ENCODE data around the gene ANKFY1.
"Not testable (repeated sequence)": the region's sequence is repeated elsewhere in the genome, so short reads cannot be mapped to it uniquely, and the experiment has no call there.

The ANKFY1 gene

DNA sequence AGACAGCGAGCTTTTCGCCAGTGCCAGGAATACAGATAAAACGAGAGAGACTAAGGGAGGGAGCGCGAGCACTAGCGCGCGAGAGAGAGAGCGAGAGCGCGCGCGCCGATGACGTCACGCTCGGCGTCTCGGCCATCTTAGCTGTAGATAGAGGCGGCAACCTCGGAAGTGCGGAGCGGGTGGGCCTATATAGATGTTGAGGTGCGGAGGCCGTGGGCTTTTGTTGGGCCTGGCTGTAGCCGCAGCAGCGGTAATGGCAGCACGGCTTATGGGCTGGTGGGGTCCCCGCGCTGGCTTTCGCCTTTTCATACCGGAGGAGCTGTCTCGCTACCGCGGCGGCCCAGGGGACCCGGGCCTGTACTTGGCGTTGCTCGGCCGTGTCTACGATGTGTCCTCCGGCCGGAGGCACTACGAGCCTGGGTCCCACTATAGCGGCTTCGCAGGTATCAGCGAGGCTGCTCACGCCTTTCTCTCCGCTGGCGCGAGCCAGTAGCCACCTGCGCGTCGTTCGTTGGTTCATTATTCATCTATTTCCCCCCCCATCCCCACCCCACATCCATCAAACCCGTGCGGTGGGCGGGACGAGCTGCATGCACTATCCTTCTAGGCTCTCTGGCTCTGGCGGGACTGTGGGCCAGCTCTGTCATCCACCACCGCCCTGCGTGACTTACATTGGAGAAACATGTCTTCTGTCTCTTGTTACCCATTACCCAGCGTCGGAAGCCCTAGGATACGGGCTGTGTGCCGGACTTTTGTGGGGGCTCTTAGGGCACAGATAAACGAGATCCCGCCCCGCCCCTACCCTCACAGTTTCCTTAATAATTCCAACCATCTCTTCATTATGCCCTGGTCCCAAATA is 120.0 kb downstream of the ANKFY1 start:
- DNase-seq (ENCODE audit: insufficient read length, low spot score) (peak; percentile 80), FAIRE-seq (peak; percentile 99)
- TF ChIP-seq POLR2AphosphoS5 (IDR thresholded peaks at IDR 0.05; ENCODE audit: low read depth, low read length) = peak; percentile 96
- peak; percentile 92 for TF ChIP-seq POLR2A (IDR thresholded peaks at IDR 0.05; ENCODE audit: low read depth, low read length)
- TF ChIP-seq PAX5 (IDR thresholded peaks at IDR 0.05; ENCODE audit: insufficient read depth, low read length, severe bottlenecking) = no peak
- peak; percentile 51; the same call in 1 of the 2 replicates for TF ChIP-seq TAF1 (IDR thresholded peaks at IDR 0.05; ENCODE audit: low read depth, low read length)
- TF ChIP-seq POU2F2 (IDR thresholded peaks at IDR 0.05; ENCODE audit: low read depth, low read length) = no peak
- TF ChIP-seq SPI1 (IDR thresholded peaks at IDR 0.05; ENCODE audit: low read depth, low read length) = no peak

- FAIRE-seq (peak; percentile 28), DNase-seq (ENCODE audit: insufficient read length, low spot score) (peak; percentile 41)
- no peak for TF ChIP-seq POLR2AphosphoS5 (IDR thresholded peaks at IDR 0.05; ENCODE audit: low read depth, low read length)
- no peak for TF ChIP-seq SPI1 (IDR thresholded peaks at IDR 0.05; ENCODE audit: low read depth, low read length)
- TF ChIP-seq POLR2A (IDR thresholded peaks at IDR 0.05; ENCODE audit: low read depth, low read length) = no peak
- TF ChIP-seq PAX5 (IDR thresholded peaks at IDR 0.05; ENCODE audit: insufficient read depth, low read length, severe bottlenecking) = no peak
- TF ChIP-seq TAF1 (IDR thresholded peaks at IDR 0.05; ENCODE audit: low read depth, low read length) = no peak
- TF ChIP-seq POU2F2 (IDR thresholded peaks at IDR 0.05; ENCODE audit: low read depth, low read length) = no peak
Measured at GRCh38 chr17:4142107-4142900, 121.5 kb downstream of the ANKFY1 start.

DNA sequence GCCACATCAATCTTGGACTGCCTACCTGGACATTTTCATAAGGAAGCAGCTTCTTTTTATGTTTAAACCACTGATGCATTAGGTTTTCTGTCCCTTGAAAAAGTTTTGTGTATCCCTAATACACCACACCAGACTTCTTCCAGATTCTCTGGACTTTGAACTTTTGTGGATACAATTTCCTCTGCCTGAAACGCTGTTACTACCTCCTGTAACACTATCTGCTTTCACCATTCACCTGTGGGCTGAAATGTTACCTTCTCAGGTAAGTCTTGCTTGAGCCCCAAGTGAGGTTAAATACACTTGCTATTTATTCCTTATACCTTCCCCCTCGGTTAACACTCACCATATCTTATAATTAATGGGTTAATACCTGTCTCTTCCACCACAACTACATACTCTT is 123.7 kb downstream of the ANKFY1 start:
- no peak for TF ChIP-seq POU2F2 (IDR thresholded peaks at IDR 0.05; ENCODE audit: low read depth, low read length)
- no peak for TF ChIP-seq TAF1 (IDR thresholded peaks at IDR 0.05; ENCODE audit: low read depth, low read length)
- no peak for TF ChIP-seq PAX5 (IDR thresholded peaks at IDR 0.05; ENCODE audit: insufficient read depth, low read length, severe bottlenecking)
- no peak for TF ChIP-seq SPI1 (IDR thresholded peaks at IDR 0.05; ENCODE audit: low read depth, low read length)
- TF ChIP-seq POLR2AphosphoS5 (IDR thresholded peaks at IDR 0.05; ENCODE audit: low read depth, low read length) = no peak
- no peak for TF ChIP-seq POLR2A (IDR thresholded peaks at IDR 0.05; ENCODE audit: low read depth, low read length)
- no peak for FAIRE-seq
- no peak for DNase-seq (ENCODE audit: insufficient read length, low spot score)

GRCh38 chr17:4138906-4139526 is 124.8 kb downstream of the ANKFY1 start:
- peak; percentile 9 for FAIRE-seq
- DNase-seq (ENCODE audit: insufficient read length, low spot score) = not testable (repeated sequence)

DNA sequence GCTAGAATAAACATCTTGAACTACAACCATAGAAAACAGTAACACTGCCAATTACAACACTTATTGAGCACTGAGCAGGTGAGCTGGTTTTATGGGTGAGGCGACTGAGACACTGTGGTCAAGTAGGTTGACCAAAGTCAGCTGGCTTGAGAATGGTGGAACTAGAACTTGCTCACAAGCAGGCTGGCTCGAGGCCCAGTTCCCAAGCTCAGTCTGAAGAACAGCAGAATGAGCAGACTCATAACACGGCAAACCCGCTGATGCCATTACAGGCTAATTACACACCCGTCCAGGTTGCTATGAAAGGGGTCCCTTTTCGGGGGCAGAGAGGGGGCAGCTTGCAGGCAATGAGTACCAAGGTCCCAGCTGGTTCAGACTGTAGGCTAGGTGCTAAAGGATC is 127.4 kb downstream of the ANKFY1 start:
- no peak for DNase-seq (ENCODE audit: insufficient read length, low spot score)
- FAIRE-seq = peak; percentile 5
- TF ChIP-seq PAX5 (IDR thresholded peaks at IDR 0.05; ENCODE audit: insufficient read depth, low read length, severe bottlenecking) (no peak), POLR2AphosphoS5 (IDR thresholded peaks at IDR 0.05; ENCODE audit: low read depth, low read length) (no peak), POU2F2 (IDR thresholded peaks at IDR 0.05; ENCODE audit: low read depth, low read length) (no peak), POLR2A (IDR thresholded peaks at IDR 0.05; ENCODE audit: low read depth, low read length) (no peak), SPI1 (IDR thresholded peaks at IDR 0.05; ENCODE audit: low read depth, low read length) (no peak), TAF1 (IDR thresholded peaks at IDR 0.05; ENCODE audit: low read depth, low read length) (no peak)

GRCh38 chr17:4135489-4135888 is 128.3 kb downstream of the ANKFY1 start:
- FAIRE-seq (no peak), DNase-seq (ENCODE audit: insufficient read length, low spot score) (no peak)
- TF ChIP-seq PAX5 (IDR thresholded peaks at IDR 0.05; ENCODE audit: insufficient read depth, low read length, severe bottlenecking) = no peak
- TF ChIP-seq POLR2A (IDR thresholded peaks at IDR 0.05; ENCODE audit: low read depth, low read length) = no peak
- TF ChIP-seq TAF1 (IDR thresholded peaks at IDR 0.05; ENCODE audit: low read depth, low read length) = no peak
- no peak for TF ChIP-seq POLR2AphosphoS5 (IDR thresholded peaks at IDR 0.05; ENCODE audit: low read depth, low read length)
- no peak for TF ChIP-seq POU2F2 (IDR thresholded peaks at IDR 0.05; ENCODE audit: low read depth, low read length)
- no peak for TF ChIP-seq SPI1 (IDR thresholded peaks at IDR 0.05; ENCODE audit: low read depth, low read length)

GRCh38 chr17:4134721-4135120 is 129.1 kb downstream of the ANKFY1 start:
- no peak for FAIRE-seq
- TF ChIP-seq SPI1 (IDR thresholded peaks at IDR 0.05; ENCODE audit: low read depth, low read length) = no peak
- no peak for TF ChIP-seq PAX5 (IDR thresholded peaks at IDR 0.05; ENCODE audit: insufficient read depth, low read length, severe bottlenecking)
- TF ChIP-seq POLR2A (IDR thresholded peaks at IDR 0.05; ENCODE audit: low read depth, low read length) = no peak
- no peak for TF ChIP-seq POU2F2 (IDR thresholded peaks at IDR 0.05; ENCODE audit: low read depth, low read length)
- TF ChIP-seq POLR2AphosphoS5 (IDR thresholded peaks at IDR 0.05; ENCODE audit: low read depth, low read length) = no peak
- no peak for TF ChIP-seq TAF1 (IDR thresholded peaks at IDR 0.05; ENCODE audit: low read depth, low read length)
- no peak for DNase-seq (ENCODE audit: insufficient read length, low spot score)

GRCh38 chr17:4130715-4131114 is 133.1 kb downstream of the ANKFY1 start:
- no peak for FAIRE-seq

DNA sequence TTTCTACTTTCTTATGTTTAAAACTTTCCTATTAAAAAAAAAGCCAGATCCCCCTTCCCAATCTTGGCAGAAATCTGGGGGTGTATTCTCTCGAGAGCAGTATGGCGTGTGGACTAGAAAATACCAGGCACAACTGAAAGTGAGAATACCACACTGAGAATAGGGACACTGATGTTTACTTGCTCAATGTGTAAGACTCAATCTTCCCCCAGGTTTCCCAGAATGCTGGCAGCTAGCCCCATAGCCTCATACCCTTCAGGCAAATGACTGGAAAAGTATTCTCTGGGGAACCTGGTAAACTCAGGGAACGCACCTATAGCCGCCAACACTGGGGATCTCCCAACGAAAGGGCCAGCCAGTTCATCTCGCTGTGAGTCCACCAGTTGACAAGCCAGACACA is 136.2 kb downstream of the ANKFY1 start:
- no peak for FAIRE-seq
- TF ChIP-seq PAX5 (IDR thresholded peaks at IDR 0.05; ENCODE audit: insufficient read depth, low read length, severe bottlenecking) (no peak), SPI1 (IDR thresholded peaks at IDR 0.05; ENCODE audit: low read depth, low read length) (no peak), TAF1 (IDR thresholded peaks at IDR 0.05; ENCODE audit: low read depth, low read length) (no peak), POLR2AphosphoS5 (IDR thresholded peaks at IDR 0.05; ENCODE audit: low read depth, low read length) (no peak), POU2F2 (IDR thresholded peaks at IDR 0.05; ENCODE audit: low read depth, low read length) (no peak), POLR2A (IDR thresholded peaks at IDR 0.05; ENCODE audit: low read depth, low read length) (no peak)
- no peak for DNase-seq (ENCODE audit: insufficient read length, low spot score)

More at GRCh38 chr17:4130715-4131114, 133.1 kb downstream of the ANKFY1 start:
- TF ChIP-seq SPI1 (IDR thresholded peaks at IDR 0.05; ENCODE audit: low read depth, low read length) = no peak
- no peak for TF ChIP-seq POU2F2 (IDR thresholded peaks at IDR 0.05; ENCODE audit: low read depth, low read length)
- TF ChIP-seq POLR2AphosphoS5 (IDR thresholded peaks at IDR 0.05; ENCODE audit: low read depth, low read length) = no peak
- no peak for TF ChIP-seq POLR2A (IDR thresholded peaks at IDR 0.05; ENCODE audit: low read depth, low read length)
- no peak for TF ChIP-seq PAX5 (IDR thresholded peaks at IDR 0.05; ENCODE audit: insufficient read depth, low read length, severe bottlenecking)
- no peak for TF ChIP-seq TAF1 (IDR thresholded peaks at IDR 0.05; ENCODE audit: low read depth, low read length)
- DNase-seq (ENCODE audit: insufficient read length, low spot score) = no peak
